ENCODE results near the gene CLIP4.
A peak's percentile ranks its signal among the peaks of the same experiment; 100 is the strongest.

The CLIP4 gene

GRCh38 chr2:29108225-29108624 is 7.0 kb upstream of the CLIP4 start:
- ATAC-seq, result peak; percentile 93
- no peak for TF ChIP-seq ZNF70 (CRISPR knock-in tag; IDR thresholded peaks at IDR 0.05)
- no peak for TF ChIP-seq SNAI2 (CRISPR knock-in tag; IDR thresholded peaks at IDR 0.05)
- peak; percentile 33; the same call in 1 of the 2 replicates for TF ChIP-seq ISL1 (CRISPR knock-in tag; IDR thresholded peaks at IDR 0.05)
- no peak for TF ChIP-seq PATZ1 (CRISPR knock-in tag; IDR thresholded peaks at IDR 0.05; ENCODE audit: borderline replicate concordance)
- no peak for TF ChIP-seq CSDC2 (CRISPR knock-in tag; IDR thresholded peaks at IDR 0.05)

GRCh38 chr2:29109246-29109645 is 6.0 kb upstream of the CLIP4 start:
- ATAC-seq, result no peak

DNA sequence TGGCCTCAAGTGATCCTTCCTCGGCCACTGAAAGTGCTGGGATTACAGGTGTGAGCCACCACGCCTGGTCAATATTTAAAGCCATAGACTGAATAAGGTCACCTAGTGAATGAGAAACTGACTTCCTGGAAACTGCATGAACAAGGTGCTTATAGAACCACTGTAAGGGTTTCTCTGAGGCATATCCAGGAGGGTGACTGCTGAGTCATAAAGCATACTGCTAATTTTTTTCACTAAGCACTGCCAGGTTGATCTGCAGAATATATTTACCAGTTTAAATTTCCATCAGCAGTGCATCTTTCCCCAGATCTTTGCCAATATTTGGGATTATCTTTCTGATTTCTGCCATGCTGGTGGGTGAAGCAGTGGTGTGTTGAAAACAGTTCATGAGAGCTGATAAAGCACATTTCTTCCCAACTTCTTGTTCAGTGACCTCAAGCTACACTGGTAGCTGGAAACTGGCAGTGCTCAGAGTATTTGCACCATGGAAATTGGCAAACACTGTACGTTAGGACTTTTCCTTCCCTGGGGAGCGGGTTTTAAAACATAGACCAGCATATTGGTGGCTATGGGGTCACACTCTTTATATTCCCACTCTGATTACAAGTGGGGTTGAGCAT is 4.2 kb upstream of the CLIP4 start:
- ATAC-seq, result no peak
- TF ChIP-seq SNAI2 (CRISPR knock-in tag; IDR thresholded peaks at IDR 0.05) (no peak), BACH2 (CRISPR knock-in tag; IDR thresholded peaks at IDR 0.05; ENCODE audit: borderline replicate concordance) (no peak), OSR1 (CRISPR knock-in tag; IDR thresholded peaks at IDR 0.05) (no peak), ZFP3 (CRISPR knock-in tag; IDR thresholded peaks at IDR 0.05) (no peak), CSDC2 (CRISPR knock-in tag; IDR thresholded peaks at IDR 0.05) (no peak), TSHZ2 (CRISPR knock-in tag; IDR thresholded peaks at IDR 0.05) (no peak), PPARA (CRISPR knock-in tag; IDR thresholded peaks at IDR 0.05; ENCODE audit: borderline replicate concordance) (no peak), PATZ1 (CRISPR knock-in tag; IDR thresholded peaks at IDR 0.05; ENCODE audit: borderline replicate concordance) (no peak)

More at GRCh38 chr2:29109246-29109645, 6.0 kb upstream of the CLIP4 start:
- TF ChIP-seq TCF4 (CRISPR knock-in tag; IDR thresholded peaks at IDR 0.05; ENCODE audit: borderline replicate concordance) (no peak), CSDC2 (CRISPR knock-in tag; IDR thresholded peaks at IDR 0.05) (no peak), ZNF8 (CRISPR knock-in tag; IDR thresholded peaks at IDR 0.05) (no peak), TOX (CRISPR knock-in tag; IDR thresholded peaks at IDR 0.05; ENCODE audit: borderline replicate concordance) (no peak), SNAI2 (CRISPR knock-in tag; IDR thresholded peaks at IDR 0.05) (no peak), ZNF70 (CRISPR knock-in tag; IDR thresholded peaks at IDR 0.05) (no peak), RARB (CRISPR knock-in tag; IDR thresholded peaks at IDR 0.05) (no peak), ISL1 (CRISPR knock-in tag; IDR thresholded peaks at IDR 0.05) (no peak), BACH2 (CRISPR knock-in tag; IDR thresholded peaks at IDR 0.05; ENCODE audit: borderline replicate concordance) (no peak), ZNF565 (CRISPR knock-in tag; conservative IDR thresholded peaks at IDR 0.05; ENCODE audit: low read depth) (no peak), PPARA (CRISPR knock-in tag; IDR thresholded peaks at IDR 0.05; ENCODE audit: borderline replicate concordance) (no peak), PATZ1 (CRISPR knock-in tag; IDR thresholded peaks at IDR 0.05; ENCODE audit: borderline replicate concordance) (no peak), ZC3H10 (CRISPR knock-in tag; IDR thresholded peaks at IDR 0.05) (no peak), ZFP3 (CRISPR knock-in tag; IDR thresholded peaks at IDR 0.05) (no peak), CSRNP3 (CRISPR knock-in tag; IDR thresholded peaks at IDR 0.05) (no peak)
- TF ChIP-seq, protein P1, sequence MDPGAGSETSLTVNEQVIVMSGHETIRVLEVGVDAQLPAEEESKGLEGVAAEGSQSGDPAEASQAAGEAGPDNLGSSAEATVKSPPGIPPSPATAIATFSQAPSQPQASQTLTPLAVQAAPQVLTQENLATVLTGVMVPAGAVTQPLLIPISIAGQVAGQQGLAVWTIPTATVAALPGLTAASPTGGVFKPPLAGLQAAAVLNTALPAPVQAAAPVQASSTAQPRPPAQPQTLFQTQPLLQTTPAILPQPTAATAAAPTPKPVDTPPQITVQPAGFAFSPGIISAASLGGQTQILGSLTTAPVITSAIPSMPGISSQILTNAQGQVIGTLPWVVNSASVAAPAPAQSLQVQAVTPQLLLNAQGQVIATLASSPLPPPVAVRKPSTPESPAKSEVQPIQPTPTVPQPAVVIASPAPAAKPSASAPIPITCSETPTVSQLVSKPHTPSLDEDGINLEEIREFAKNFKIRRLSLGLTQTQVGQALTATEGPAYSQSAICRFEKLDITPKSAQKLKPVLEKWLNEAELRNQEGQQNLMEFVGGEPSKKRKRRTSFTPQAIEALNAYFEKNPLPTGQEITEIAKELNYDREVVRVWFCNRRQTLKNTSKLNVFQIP (CRISPR knock-in tag; IDR thresholded peaks at IDR 0.05; ENCODE audit: borderline replicate concordance, low read depth), result no peak
- TF ChIP-seq, protein P2, sequence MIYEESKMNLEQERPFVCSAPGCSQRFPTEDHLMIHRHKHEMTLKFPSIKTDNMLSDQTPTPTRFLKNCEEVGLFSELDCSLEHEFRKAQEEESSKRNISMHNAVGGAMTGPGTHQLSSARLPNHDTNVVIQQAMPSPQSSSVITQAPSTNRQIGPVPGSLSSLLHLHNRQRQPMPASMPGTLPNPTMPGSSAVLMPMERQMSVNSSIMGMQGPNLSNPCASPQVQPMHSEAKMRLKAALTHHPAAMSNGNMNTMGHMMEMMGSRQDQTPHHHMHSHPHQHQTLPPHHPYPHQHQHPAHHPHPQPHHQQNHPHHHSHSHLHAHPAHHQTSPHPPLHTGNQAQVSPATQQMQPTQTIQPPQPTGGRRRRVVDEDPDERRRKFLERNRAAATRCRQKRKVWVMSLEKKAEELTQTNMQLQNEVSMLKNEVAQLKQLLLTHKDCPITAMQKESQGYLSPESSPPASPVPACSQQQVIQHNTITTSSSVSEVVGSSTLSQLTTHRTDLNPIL (CRISPR knock-in tag; IDR thresholded peaks at IDR 0.05; ENCODE audit: low read depth), result no peak

Measured in SK-N-SH treated with all-trans-retinoic acid at 6 μM for 48 hours (cell line).